Activated CD8-positive, alpha-beta memory T cell treated with anti-CD3 and anti-CD28 coated beads, Interleukin-2, amount 50 U/mL, for 1 hour (primary cell): ENCODE data around the gene RBBP8NL.

Experiments used
- DNase-seq: peaks from one replicate; pipeline ENCODE4 v3.0.0-alpha.2; 2020; ENCODE audit errors: extremely low read depth

The RBBP8NL gene

DNA sequence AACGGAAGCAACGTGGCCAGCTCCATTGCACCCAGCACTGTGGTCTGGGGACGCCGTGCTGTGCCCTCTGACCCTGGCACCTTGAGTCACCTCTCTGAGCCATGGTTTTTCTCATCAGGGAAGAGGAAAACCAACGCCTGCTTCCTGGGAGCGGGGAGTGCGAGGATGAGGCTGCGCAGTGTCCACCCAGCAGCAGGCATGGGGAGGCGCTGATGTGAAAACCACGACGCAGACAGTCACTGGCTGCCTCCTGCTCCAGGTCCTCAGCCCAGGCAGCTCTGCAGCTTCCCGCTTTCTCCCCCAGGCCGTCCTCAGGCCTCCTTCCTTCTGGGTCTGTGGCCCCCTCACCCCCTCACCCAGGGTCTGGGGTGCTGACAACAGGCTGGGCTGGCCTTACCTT lies 34.5 kb upstream of the RBBP8NL start:
- DNase-seq: no peak

DNA sequence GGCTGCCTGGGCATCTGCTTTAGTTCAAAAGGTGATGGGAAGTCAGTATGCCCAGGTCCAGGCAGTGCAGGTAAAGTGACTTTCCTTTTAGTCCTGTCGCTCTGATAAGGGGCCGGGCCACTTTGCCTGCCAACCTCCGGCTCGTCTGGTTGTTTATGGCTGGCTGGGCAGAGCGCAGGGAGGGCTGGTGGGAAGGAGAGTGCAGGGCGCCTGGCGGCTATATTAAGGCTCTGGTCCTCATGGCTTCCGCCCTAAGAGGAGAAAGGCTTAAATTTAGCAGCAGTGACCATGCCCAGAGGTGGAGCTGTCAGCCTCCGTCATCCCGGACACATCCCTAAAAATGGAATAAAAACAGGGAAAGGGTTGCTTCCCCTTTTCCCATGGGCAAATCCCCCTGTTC lies 33.8 kb upstream of the RBBP8NL start:
- DNase-seq: no peak

- no peak for DNase-seq
Measured at GRCh38 chr20:62460678-62461077, 33.3 kb upstream of the RBBP8NL start.

DNA sequence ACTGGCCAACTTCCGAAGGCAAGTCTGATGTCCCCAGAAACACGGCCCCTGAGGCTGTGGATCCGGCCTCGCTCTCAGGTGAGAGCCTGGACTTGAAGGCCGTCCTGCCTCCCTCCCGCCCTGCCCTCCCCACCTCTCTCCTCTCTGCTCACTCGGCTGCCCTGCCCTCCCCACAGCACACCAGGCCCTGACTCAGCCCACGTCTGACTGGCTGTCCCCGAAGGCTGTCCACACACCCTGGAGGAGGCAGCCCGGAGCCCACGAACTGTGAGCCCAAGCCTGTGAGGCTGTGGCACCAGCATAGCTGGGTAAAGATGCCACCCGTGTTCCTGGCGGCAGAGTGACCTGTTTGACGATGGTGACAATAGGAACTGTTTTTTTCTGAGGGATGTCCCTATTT lies 32.1 kb upstream of the RBBP8NL start:
- no peak for DNase-seq

DNA sequence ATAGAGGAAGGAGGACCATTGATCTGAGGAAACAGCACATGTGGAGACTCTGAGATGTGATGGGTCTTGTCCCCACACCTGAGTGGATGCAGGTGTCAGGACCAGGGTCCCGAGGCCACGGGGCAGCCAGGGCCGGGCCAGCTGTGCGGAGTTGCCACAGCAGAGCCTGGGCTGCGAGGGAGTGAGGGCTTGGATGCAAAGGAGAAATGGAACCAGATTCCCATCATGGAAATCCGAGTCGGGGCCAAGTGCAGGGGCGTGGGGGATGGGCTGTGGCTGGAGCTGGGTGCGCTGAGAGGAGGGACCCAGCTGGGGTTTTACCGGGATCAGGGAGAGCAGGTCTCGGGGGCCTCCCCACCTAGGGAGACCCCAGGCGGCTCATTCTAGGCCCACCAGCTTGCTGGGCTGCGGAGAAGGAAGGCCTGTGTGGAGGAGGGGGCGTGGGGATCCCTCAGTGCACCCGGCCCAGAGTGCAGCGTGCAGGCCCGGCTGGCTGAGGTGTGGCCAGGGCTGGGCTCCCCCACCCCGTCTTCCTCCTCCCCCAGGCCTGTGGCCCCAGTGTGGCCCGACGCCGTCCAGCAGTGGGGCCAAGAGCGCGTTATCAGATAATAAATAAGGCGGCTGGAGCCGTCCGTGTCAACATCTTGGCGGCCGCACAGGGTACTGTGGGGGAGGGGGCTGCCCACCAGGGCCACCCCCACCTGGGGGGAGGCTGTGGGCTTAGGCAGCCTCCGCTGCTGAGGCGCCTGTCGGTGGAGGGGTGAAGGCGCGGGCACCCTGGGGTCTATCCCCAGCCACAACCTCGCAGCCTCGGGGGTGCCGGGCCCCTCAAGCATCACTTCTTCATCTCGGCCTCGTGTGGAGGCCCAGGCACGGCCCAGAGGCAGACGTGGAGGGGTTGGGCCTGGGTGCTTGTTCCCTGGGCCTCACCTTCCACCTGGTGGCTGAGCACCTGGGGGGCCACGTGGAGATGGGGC lies 31.2 kb upstream of the RBBP8NL start:
- no peak for DNase-seq

- no peak for DNase-seq
Measured at GRCh38 chr20:62457831-62458230, 30.5 kb upstream of the RBBP8NL start.

DNA sequence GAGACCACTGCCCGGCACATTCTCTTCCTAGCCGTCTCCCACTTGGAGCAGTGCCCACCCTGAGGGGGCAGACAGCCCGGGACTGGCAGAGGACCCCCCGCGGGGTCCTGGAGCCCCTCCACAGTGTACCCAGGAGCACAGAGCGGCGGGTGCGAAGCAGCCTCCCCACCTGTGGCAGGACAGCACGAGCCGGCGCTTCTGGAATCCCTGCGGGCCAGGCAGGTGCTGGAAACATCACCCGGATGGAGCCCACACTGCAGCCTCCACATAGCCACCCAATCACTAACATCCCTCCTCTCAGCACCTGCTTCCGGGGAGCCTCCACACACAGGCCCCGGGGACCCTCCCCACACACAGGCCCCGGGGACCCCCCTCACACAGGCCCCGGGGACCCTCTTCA lies 29.8 kb upstream of the RBBP8NL start:
- DNase-seq: no peak

DNA sequence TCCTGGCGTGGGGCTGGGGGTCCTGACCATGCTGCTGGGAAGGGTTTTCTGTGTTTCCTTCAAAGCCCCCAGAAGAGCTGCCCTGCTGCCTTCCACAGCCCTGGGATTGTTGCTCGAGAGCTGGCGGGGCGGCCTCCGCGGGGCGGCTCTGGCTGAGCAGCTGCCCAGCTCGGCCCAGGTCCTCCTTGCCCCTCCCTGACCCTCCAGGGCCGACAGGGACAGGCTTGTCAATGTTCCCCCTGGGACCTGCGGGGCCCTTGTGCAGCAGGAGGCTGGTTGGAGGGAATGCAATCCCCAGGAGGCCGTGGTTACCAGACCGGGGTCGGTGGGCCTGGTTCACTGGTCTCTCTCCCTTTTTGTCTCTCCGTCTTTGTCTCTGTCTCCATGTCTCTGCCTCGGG lies 28.6 kb upstream of the RBBP8NL start:
- no peak for DNase-seq

DNA sequence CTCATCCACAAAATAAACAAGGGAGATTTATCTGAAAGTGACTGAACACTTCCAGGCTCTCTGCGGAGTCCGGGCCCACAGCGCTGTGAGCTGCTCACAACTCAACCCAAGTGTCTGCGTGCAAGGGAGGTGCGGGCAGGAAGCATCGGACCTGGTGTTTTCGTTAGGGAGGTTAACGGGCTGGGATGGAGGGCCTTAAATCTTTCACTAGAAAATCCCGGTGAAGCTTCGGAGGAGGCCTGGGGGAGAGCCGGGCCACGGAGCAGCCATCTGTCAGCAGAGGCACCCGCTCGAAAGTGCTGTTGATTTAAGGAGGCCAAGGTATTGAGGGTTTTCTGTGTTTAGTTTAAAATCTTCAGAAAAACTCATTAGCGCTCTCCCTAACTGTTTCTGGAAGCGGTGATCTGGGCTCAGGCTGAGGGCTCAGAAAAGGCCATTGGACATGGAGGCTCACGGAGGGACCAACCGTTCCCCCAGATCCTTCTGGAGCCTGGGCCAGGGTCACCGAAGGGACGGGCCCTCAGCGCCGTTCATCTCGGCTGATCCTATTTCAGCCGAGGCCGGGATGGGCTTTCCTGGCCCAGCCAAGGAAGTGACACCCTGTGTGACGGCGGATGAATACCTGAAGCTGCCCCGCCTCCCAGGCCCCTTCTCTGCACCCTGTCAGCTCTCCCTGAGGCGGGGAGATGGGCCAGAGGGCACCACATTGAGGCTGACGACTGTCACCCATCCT lies 27.7 kb upstream of the RBBP8NL start:
- DNase-seq: no peak

DNA sequence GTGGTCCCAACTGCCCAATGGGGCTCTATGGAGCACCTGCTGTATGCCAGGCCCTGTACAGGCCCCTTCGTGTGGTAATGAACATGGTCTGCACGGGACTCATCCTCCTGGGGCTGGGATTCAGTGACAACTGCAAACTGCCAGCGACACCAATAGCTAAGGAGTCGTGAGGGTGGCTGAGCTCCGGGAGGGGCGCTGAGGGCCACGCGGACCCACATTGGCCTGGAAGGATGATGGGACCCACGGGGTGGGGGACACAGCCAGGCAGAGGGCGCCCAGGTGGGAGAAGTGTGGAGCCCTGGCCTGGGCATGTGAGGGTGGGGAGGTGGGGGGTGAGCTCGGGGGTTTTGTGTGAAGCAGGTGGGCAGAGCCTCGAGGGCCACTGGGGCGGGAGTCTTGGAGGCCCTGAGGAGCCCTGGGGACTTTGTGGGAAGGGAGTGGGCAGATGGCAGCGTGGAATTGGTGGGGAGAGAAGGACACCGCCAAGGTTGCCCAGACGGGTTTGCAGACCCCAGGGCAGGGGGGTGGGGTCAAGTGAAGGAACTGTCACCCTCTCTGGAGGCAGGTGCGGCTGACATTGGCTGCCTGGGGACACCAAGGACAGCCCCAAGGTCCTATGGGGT lies 26.0 kb upstream of the RBBP8NL start:
- no peak for DNase-seq

DNA sequence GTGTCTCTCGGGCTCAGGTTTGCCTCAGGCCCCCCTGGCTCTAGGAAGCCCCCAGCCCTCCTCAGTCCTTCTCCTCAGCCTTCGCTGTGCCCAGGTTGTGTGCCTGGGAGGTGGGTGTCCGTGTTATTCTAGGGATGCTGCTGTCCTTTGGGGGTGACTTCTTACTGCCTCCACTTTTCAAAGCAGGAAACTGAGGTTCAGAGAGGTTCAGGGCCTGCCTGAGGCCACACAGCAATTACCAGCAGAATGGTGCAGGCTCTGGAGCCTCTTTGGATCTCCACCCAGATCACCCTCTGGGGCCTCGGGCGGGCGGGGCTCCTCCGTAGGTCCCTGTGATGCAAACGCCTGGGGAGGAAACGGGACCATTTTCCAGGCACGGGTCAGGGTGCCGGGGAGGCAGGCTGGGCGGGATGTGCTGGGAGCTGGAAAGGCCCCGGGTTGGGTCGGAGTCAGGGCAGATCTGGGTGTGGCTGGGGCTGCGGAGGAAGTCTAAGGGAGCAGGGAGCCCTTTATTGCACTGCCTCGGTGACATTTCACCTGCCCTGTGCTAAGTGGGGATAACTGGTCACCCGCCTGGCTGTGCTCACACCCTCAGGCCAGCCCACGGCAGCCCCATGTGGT lies 25.2 kb upstream of the RBBP8NL start:
- DNase-seq: no peak

DNA sequence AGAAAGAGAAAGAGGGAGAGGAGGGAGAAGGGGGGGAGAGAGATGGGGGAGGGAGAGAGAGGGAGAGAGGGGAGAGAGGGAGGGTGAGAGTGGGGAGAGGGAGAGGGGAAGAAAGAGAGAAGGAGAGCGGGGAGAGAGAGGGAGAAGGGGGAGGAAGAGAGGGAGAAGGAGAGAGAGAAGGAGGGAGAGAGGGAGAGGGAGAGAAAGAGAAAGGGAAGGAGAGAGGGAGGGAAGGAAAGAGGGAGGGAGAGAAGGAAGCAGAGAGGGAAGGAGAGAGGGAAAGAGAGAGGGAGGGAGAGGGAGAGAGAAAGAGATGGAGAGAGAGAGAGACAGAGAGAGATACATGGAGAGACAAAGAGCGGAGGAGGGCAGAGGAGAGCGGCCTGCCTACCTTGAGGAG lies 24.6 kb upstream of the RBBP8NL start:
- DNase-seq: no peak

- DNase-seq: no peak
Measured at GRCh38 chr20:62451156-62451767, 23.9 kb upstream of the RBBP8NL start.

- DNase-seq: no peak
Measured at GRCh38 chr20:62449951-62450691, 22.8 kb upstream of the RBBP8NL start.

GRCh38 chr20:62448788-62449187 lies 21.4 kb upstream of the RBBP8NL start:
- no peak for DNase-seq

DNA sequence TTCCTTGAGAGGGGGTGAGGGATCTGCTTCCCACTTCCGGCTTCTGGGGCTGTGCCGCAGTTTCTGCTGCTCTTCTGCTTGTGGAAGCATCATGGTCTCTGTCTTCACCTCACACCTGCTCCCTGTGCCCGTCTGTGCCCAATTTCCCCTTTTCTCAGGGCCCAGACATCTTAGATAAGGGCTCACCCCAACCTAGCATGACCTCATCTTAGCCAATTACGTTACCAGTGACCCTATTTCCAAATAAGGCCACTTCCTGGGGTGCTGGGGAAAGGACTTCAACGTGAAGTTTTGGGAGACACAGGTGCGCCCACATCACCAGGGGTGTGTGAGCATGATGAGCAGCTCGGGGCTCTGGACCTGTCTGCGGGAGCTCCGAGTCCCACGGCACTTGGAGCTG lies 20.7 kb upstream of the RBBP8NL start:
- DNase-seq: no peak

GRCh38 chr20:62446888-62447869 lies 19.8 kb upstream of the RBBP8NL start:
- DNase-seq: no peak

DNA sequence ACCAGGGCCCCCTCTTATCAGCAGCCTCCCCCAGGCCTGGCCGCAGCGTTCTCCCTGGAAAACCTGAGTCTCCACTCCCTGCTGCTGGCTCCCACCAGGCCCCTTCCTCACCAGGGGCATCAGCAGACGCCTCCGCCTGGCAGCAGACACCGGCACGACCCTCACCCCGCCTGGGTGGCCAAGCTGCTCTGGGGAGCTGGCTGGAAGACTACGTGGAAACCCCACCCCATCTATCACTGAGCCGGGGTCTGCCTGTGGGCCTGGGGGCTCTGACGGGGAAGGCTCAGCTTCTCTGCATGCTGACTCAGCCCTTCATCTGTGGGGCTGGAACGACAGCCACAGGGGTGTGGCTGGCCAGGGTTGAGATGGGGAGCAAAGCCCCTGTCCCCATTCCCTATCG lies 19.1 kb upstream of the RBBP8NL start:
- no peak for DNase-seq

DNA sequence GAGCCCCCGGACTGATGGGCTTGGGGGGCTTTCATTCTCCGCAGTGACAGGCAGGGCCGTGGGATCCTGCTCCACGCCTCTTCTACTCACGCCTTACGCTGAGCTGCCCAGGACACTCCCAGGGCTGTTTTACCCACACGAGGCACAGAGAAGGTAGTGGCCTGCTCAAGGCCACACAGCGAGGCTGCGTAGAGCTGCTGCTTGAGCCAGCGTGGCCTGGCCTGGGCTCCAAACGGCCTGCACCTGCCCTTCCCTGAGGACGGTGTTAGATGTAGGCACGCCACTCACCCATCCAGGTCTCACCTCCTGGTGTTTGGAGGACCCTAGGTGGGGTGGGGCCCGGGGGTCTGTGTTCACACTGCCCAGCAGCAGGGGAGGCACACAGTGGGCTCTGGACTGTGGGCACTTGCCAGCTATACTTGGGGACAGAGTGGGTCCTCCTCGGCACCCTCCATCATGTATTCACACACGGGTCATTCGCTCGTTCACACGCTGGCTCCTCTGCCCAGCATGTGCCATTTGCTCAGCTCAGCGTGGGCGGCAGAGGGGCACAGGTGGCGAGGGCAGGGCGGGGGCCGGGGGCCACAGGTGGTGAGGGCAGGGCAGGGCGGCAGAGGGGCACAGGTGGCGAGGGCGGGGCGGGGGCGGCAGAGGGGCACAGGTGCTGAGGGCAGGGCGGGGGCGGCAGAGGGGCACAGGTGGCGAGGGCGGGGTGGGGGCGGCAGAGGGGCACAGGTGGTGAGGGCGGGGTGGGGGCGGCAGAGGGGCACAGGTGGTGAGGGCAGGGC lies 18.4 kb upstream of the RBBP8NL start:
- DNase-seq: no peak
